PC-3 (cell line): ENCODE data around the gene GALNT14.

Source experiments
- EZH2phosphoT487 ChIP-seq: fragments of 300-600 bp; sonication (generic); IDR thresholded peaks from 2 replicates; pipeline ENCODE4 v1.6.1; 2018; ENCODE audit warnings: mild to moderate bottlenecking, antibody characterized with exemption, low read length, borderline replicate concordance
- TF ChIP-seq, protein P1 (sequence below): fragments of 300-600 bp; sonication (generic); conservative IDR thresholded peaks from 2 replicates; pipeline ENCODE4 v1.5.1; 2017; ENCODE audit warnings: antibody characterized with exemption, low read depth, mild to moderate bottlenecking, low read length

DNA sequence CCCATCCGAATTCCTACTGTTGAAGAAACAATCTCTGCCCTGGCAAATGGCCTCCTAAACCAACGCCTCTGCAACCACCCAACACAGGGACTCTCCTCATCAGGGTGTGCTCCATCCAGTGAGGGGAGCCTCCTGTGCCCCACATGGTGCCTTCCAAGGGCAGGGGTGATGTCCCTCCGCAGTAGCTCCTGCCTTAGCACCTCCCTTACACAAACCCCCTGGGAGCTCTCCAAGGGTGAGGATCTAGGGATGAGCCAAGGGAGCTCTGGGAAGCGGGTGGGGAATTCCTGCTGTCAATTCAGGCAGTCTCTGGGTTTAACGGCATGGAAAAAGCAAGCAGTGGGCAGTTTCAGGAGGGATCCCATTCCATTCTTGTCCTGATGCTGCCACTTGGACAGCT is 3.8 kb downstream of the GALNT14 start:
- TF ChIP-seq, protein P1, sequence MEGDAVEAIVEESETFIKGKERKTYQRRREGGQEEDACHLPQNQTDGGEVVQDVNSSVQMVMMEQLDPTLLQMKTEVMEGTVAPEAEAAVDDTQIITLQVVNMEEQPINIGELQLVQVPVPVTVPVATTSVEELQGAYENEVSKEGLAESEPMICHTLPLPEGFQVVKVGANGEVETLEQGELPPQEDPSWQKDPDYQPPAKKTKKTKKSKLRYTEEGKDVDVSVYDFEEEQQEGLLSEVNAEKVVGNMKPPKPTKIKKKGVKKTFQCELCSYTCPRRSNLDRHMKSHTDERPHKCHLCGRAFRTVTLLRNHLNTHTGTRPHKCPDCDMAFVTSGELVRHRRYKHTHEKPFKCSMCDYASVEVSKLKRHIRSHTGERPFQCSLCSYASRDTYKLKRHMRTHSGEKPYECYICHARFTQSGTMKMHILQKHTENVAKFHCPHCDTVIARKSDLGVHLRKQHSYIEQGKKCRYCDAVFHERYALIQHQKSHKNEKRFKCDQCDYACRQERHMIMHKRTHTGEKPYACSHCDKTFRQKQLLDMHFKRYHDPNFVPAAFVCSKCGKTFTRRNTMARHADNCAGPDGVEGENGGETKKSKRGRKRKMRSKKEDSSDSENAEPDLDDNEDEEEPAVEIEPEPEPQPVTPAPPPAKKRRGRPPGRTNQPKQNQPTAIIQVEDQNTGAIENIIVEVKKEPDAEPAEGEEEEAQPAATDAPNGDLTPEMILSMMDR: no peak
- TF ChIP-seq EZH2phosphoT487: no peak
